Jurkat, Clone E6-1 (cell line): ENCODE results near the gene SHROOM3.
"Not testable (repeated sequence)": the region's sequence is repeated elsewhere in the genome, so short reads cannot be mapped to it uniquely, and the experiment has no call there.

Experiments used
- DNase-seq: peaks from one replicate; pipeline ENCODE4 v3.0.0-alpha.2; 2011; ENCODE audit warnings: low read depth, low spot score
- H3K4me3 ChIP-seq: 2 replicates; pipeline ENCODE4 v1.5.1; 2011; ENCODE audit warnings: mild to moderate bottlenecking, low read length, control low read depth, moderate library complexity

The SHROOM3 gene

DNA sequence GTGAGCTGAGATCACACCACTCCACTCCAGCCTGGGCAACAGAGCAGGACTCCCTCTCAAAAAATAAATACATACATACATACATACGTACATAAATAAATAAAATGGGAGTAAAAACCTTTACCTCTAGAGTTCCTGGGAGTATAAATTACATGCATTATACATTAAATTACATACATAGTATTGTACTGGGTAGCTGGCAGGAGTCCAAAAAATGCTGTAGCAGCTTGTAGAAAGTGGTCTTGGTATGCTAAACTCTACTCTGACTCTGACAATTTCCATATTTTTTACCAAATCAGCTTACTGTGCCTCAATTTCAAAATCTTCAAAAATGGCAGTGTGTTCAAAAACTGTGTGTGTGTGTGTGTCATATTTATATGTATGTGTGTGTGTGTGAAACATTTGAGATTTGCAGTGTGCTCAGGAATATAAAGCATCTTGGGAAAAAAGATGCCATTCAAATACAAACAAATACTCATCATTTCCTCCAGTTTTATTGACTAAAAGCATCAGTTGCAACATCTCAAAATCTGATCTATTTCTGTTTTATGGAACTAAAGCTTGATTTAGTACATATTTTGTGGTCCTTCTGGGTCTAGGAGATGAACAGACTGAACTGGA is 171.7 kb downstream of the SHROOM3 start:
- DNase-seq: no peak
- H3K4me3 ChIP-seq: no peak overlapping the region

- no peak overlapping the region for H3K4me3 ChIP-seq
- DNase-seq: no peak
These were observed 172.3 kb downstream of the SHROOM3 start for GRCh38 chr4:76607266-76607799.

DNA sequence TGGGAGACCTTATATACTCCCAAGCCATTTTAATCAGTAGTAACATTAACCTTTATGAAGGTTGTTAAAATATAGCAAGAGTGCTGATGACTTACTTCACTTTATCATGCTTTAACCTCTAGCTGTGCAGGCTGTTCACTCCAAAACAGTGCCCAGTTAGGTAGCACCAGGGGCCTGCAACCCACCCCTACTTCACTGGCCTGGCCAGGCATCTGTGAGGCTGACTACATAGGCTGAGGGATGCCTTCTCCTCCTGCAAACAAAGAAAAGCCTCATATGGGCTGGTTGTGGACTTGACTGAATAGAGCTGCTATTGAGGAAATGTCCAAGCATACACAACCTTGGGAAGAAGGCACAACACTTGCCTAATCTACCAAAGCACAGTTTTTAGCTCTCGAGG is 172.8 kb downstream of the SHROOM3 start:
- no peak overlapping the region for H3K4me3 ChIP-seq
- no peak for DNase-seq

- H3K4me3 ChIP-seq, DNase-seq: not testable (repeated sequence)
These were observed 173.5 kb downstream of the SHROOM3 start for GRCh38 chr4:76608549-76608948.

DNA sequence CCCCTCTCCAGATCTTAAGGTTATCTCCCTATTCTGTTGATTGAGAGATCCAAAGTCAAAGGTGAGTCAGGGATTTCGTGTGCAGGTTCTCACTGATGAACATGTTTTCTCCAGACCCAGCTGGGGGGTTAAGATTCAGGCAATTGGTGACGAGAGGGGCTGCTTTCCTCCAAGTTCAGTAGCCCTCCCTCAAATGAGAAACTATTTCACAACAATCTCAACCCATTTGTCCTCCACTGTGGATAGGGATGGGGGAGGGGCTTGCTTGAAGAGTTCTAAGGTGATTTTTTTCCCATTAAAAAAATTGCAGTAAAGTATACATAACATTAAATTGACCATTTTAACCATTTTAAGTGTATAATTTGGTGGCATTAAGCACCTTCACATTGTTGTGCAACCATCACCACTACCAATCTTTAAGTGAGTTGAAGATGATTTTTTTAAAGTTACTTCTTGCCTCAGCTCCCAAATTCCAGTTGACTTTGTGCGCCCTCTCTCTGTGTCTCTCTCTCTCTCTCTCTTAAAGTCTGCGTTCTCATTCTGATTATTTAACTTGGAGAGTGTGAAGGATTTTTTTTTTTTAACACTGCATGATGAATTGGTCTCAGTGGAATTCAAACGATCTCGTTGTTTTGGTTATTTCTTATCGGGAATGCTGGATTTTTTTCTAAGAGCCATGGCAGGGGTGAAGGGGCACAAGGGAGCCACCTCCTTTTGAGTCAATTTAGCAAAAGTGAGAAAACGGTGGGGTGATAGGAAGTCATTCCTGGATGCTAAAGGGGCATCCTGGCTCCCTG is 175.9 kb downstream of the SHROOM3 start:
- no peak for DNase-seq
- no peak overlapping the region for H3K4me3 ChIP-seq

DNA sequence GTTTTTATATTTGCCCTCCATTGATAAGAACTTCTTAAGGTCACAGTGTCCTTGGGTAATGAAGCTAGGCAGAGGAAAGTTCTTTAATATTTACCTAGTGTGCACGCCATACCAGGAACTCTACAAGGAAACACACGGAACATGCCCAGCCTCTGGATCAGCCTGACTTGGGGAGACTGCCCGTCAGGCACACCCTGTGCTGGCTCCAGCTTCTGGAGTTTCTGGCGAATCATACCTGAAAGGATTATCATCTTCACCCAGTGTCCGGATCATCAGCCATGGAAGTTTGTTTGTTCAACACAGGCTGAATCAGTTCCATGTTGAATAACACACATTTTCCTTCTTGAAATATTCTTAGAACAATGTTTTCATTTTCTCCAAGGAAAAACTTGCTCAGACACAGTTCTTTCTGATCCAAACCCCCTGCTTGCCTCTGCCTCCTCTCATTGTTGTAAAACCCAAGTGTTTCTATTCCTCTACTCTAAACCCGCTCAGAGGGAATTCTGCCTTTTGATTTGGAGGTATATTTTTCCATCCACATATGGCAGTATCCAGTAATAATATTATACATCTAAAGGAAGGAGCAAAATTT is 176.7 kb downstream of the SHROOM3 start:
- H3K4me3 ChIP-seq: no peak overlapping the region
- no peak for DNase-seq

DNA sequence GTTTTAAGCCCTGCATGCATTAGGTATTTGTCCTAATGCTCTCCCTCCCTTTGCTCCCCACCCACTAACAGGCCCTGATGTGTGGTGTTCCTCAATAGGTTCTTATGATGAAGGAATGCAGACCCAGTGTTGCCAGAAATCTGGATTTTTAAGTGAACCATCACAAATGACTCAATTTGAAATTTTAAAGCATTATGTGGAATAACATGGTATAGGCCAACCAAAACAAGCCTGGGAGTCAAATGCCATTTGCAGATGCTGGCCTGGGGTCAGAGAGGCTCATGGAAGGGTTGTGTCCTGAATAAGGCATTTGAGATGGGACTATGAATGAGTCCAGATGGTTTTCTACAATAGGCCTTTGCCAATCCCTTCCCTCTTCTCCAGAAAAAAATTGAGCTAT is 179.6 kb downstream of the SHROOM3 start:
- DNase-seq: no peak
- H3K4me3 ChIP-seq: no peak overlapping the region

DNA sequence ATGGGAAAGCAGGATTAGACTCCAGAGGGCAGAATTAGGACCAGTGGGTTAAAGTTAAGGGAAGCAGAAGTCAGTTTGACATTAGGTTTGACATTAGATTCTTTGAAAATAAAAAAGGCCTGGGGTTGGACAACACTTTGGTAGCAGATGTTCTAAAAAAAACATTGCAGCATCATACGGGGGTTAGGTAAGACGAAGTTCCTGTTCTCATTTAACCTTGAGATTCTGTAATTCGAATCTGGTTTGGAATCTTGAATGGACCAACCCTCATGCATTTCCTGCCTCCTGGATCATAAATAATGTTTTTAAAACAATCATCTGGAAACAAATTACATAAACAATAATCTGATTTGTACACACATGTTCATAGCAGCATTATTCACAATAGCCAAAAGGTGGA is 181.0 kb downstream of the SHROOM3 start:
- no peak overlapping the region for H3K4me3 ChIP-seq
- no peak for DNase-seq

DNA sequence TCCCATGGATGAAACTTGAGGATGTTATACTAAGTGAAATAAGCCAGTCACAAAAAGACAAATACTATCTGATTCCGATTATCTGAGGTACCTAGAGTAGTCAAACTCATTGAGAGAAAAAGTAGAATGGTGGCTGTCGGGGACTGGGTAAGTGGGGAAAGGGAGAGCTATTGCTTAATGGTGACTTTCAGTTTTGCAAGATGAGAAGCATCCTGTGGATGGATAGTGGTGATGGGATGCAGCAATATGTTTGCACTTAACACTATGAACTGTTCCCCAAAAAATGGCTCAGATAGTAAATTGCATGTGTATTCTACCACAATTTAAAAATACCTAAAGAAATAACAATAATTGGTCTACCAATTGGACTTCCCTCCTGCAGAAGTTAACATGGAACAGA is 181.5 kb downstream of the SHROOM3 start:
- no peak for DNase-seq
- H3K4me3 ChIP-seq: no peak overlapping the region

DNA sequence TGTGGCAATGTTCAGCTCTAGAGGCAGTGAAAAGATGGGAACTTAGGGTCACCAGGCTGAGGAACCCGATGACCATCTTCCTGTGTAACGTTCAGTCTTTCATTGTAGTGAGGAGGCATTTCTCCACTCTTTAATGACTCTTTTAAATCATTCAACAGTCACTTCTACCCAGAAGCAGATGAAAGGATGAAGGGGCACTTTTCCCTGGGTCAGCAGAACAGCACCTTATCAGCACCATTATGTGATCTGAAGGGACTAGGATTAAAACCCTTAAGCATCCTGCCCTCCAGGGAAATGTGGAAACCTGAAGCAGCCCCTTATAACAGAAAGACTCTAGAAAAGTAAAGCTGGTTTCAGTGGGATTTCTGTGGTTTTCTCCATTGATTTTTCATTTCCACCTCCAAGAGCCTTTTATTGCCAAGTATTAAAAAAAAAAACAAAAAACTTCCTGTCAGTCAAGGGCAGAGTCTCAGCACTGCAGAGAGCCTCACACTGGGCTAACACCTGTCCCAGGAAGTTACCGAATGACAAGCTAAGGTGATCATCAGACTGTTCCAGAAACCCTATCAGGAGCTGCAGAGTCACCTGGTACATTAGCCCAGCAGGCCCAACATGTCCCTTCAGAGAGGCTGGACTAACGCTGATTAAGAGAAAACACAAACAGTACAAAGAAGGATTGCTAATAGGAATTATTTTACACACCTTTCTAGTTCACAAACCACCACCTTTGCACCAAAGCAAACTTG is 185.9 kb downstream of the SHROOM3 start:
- no peak overlapping the region for H3K4me3 ChIP-seq
- no peak for DNase-seq

- no peak for DNase-seq
- no peak overlapping the region for H3K4me3 ChIP-seq
These were observed 187.1 kb downstream of the SHROOM3 start for GRCh38 chr4:76622126-76622525.

GRCh38 chr4:76622717-76623116 is 187.7 kb downstream of the SHROOM3 start:
- DNase-seq: no peak
- no peak overlapping the region for H3K4me3 ChIP-seq

GRCh38 chr4:76623217-76624045 is 188.4 kb downstream of the SHROOM3 start:
- no peak for DNase-seq
- H3K4me3 ChIP-seq: no peak overlapping the region

- no peak overlapping the region for H3K4me3 ChIP-seq
- DNase-seq: no peak
These were observed 189.2 kb downstream of the SHROOM3 start for GRCh38 chr4:76624241-76624681.

DNA sequence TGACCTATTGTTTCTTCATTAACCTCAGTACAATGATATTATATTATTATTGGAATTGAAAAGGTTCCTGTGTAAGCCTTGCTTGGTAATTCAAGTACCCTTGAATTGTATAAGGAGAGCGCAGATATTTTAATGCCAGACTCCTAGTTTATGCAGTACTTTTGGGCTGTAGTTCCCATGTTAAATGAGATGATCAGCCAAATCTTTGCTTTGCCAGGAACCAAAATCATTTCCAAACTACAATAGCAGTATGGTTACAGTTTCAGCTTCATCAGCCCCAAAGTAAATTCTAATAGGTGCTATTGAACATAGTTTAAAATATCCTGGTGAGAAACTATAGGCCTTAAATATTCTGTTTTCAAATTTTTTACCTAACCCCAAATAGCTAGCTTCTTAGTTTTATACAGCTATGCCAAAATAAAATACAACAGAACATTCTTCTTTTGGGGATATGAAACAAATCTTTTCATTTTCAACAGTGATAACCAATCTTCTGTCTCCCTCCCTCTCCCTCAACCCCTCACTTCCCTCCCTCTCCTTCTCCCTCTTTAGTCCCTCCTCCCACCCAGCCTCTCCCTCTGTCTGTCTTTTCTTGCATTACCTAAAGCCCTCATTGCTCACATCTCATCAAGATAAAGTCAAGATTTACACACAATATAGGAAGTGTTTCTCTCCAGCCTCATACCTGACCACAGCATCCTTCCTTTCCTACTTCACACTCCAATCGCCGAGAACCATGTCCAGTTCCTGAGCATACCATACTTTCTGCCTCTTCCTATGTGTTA is 190.1 kb downstream of the SHROOM3 start:
- DNase-seq: no peak
- H3K4me3 ChIP-seq: no peak overlapping the region

GRCh38 chr4:76626686-76627465 is 191.8 kb downstream of the SHROOM3 start:
- DNase-seq: peak; percentile 1
- H3K4me3 ChIP-seq: no peak overlapping the region

- H3K4me3 ChIP-seq: no peak overlapping the region
- DNase-seq: no peak
These were observed 193.2 kb downstream of the SHROOM3 start for GRCh38 chr4:76628251-76628650.
